DOHH2 (cell line): ENCODE data around the gene ITGAE.

Experiments
- CTCF ChIP-seq: fragments of 200-600 bp; sonication (generic); IDR thresholded peaks from one replicate; pipeline ENCODE4 v1.5.1; 2014; ENCODE audit warnings: antibody characterized with exemption, mild to moderate bottlenecking, low read depth, low read length; ENCODE audit not compliant: poor library complexity, severe bottlenecking
- EZH2phosphoT487 ChIP-seq: fragments of 200-600 bp; sonication (generic); IDR thresholded peaks from 2 replicates; pipeline ENCODE4 v1.6.1; 2017; ENCODE audit warnings: borderline replicate concordance, mild to moderate bottlenecking, antibody characterized with exemption, low read length, moderate library complexity, mixed read lengths

DNA sequence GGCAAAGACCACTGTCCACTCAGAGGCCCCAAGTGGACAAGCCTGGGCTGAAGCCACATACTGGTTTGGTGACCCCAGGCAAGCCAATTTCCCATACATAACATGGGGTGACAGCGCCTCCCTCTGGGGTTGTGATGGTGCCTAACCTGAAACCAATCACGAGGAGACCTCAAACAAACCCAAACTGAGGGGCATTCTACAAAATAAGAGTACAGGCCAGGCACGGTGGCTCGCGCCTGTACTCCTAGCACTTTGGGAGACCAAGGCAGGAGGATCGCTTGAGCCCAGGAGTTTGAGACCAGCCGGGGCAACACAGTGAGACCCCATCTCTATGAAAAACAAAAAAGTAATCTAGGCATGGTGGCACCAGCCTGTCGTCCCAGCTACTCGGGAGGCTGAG, 108.6 kb downstream of the ITGAE start:
- TF ChIP-seq CTCF (peak; percentile 44), EZH2phosphoT487 (no peak)
